Activated CD8-positive, alpha-beta T cell treated with anti-CD3 and anti-CD28 coated beads for 36 hours (primary cell): Measurements from ENCODE around the gene RABGAP1L. TPM values are rescaled to one million over a fixed set of nuclear protein-coding genes. Genes with fewer than 3 reads are reported as not detected.

Experiments
- ATAC-seq: fragments of 200-7000 bp; cut with Tn5 transposase; one replicate; pipeline ENCODE4 v1.10.0; 2021; ENCODE audit warnings: mild to moderate bottlenecking, moderate library complexity
- CTCF ChIA-PET: fragments of 350-600 bp; sonication (Branson Sonifier 250); formaldehyde crosslinking; loops from one replicate; lab custom pipeline; 2021; ENCODE audit warnings: antibody characterized with exemption; lab: Charles Lee
- POLR2A ChIA-PET: fragments of 350-600 bp; sonication (Branson Sonifier 250); formaldehyde crosslinking; loops from one replicate; lab custom pipeline; 2021; ENCODE audit warnings: antibody characterized with exemption; lab: Charles Lee
- DNase-seq: peaks from one replicate; pipeline ENCODE4 v3.0.0-alpha.2; 2020
- H3K27ac Mint-ChIP-seq: one replicate; pipeline ENCODE4 v1.8.0; 2021; ENCODE audit warnings: mild to moderate bottlenecking, mixed read lengths
- H3K27me3 Mint-ChIP-seq: one replicate; pipeline ENCODE4 v1.8.0; 2021; ENCODE audit warnings: mixed read lengths
- H3K36me3 Mint-ChIP-seq: one replicate; pipeline ENCODE4 v1.8.0; 2021; ENCODE audit warnings: low read depth, mixed read lengths
- H3K4me1 Mint-ChIP-seq: one replicate; pipeline ENCODE4 v1.8.0; 2021; ENCODE audit warnings: low read depth, mixed read lengths
- H3K4me3 Mint-ChIP-seq: one replicate; pipeline ENCODE4 v1.8.0; 2021; ENCODE audit warnings: mild to moderate bottlenecking, moderate library complexity, mixed read lengths
- H3K9me3 Mint-ChIP-seq: one replicate; pipeline ENCODE4 v1.8.0; 2021; ENCODE audit warnings: mixed read lengths
- CTCF ChIP-seq: fragments of 200-600 bp; IDR thresholded peaks from one replicate; pipeline ENCODE4 v1.8.0; 2022; ENCODE audit warnings: antibody characterized with exemption, mild to moderate bottlenecking
- intact Hi-C: fragments of 100-400 bp; cut with micrococcal nuclease; formaldehyde crosslinking; loops from one replicate; pipeline ENCODE4 v1.10.0; 2022
- total RNA-seq, 2 experiments: library from RNA; stranded (reverse); gene quantifications; one replicate each; pipeline ENCODE4 v1.2.3, GENCODE V29; 2021

Gene RABGAP1L
- total RNA-seq, 2 experiments from 2014 or later: 26.9 to 29.4 TPM

GRCh38 chr1:174274884-174275283 is 115.6 kb downstream of the RABGAP1L start:
- H3K27me3 Mint-ChIP-seq: no peaks in the 10 kb centered on the region
- intact Hi-C loops: no loop called here
- H3K4me3 Mint-ChIP-seq: no peak overlapping the region
- H3K36me3 Mint-ChIP-seq: peaks cover 3% of the 10 kb centered on the region
- no peak for ATAC-seq
- POLR2A ChIA-PET: no interaction called here
- H3K4me1 Mint-ChIP-seq: no peaks in the 10 kb centered on the region
- no peak for DNase-seq
- no peak for TF ChIP-seq CTCF
- no peaks in the 10 kb centered on the region for H3K9me3 Mint-ChIP-seq
- no peak overlapping the region for H3K27ac Mint-ChIP-seq
- CTCF ChIA-PET: interaction anchor here (1.7 kb wide), 1 partner anchor 12 kb away, joined by 11 read pairs; no protein-coding TSS in a partner anchor

GRCh38 chr1:174276087-174276486 is 116.8 kb downstream of the RABGAP1L start:
- H3K4me1 Mint-ChIP-seq: no peaks in the 10 kb centered on the region
- DNase-seq: no peak
- H3K36me3 Mint-ChIP-seq: peaks cover 12% of the 10 kb centered on the region
- no peak for ATAC-seq
- no peaks in the 10 kb centered on the region for H3K27me3 Mint-ChIP-seq
- no peak overlapping the region for H3K27ac Mint-ChIP-seq
- CTCF ChIA-PET: interaction anchor here (1.7 kb wide), 1 partner anchor 13 kb away, joined by 11 read pairs; no protein-coding TSS in a partner anchor
- intact Hi-C loops: no loop called here
- POLR2A ChIA-PET: no interaction called here
- H3K4me3 Mint-ChIP-seq: no peak overlapping the region
- no peak for TF ChIP-seq CTCF
- H3K9me3 Mint-ChIP-seq: no peaks in the 10 kb centered on the region

- CTCF ChIA-PET: interaction anchor here (1.2 kb wide), 1 partner anchor 22 kb away, joined by 6 read pairs; no protein-coding TSS in a partner anchor
- POLR2A ChIA-PET: no interaction called here
These were observed 124.7 kb downstream of the RABGAP1L start for GRCh38 chr1:174284052-174284451.

GRCh38 chr1:174286042-174286441 is 126.7 kb downstream of the RABGAP1L start:
- intact Hi-C loops: no loop called here
- no peaks in the 10 kb centered on the region for H3K27me3 Mint-ChIP-seq
- CTCF ChIA-PET: no interaction called here
- no peak for ATAC-seq
- H3K4me1 Mint-ChIP-seq: peaks cover 8% of the 10 kb centered on the region
- POLR2A ChIA-PET: no interaction called here
- DNase-seq: no peak
- H3K4me3 Mint-ChIP-seq: no peak overlapping the region
- peaks cover 77% of the 10 kb centered on the region for H3K36me3 Mint-ChIP-seq
- H3K27ac Mint-ChIP-seq: no peak overlapping the region
- peaks cover 8% of the 10 kb centered on the region for H3K9me3 Mint-ChIP-seq
- TF ChIP-seq CTCF: no peak

More at GRCh38 chr1:174284052-174284451, 124.7 kb downstream of the RABGAP1L start:
- DNase-seq: peak; percentile 10
- no peaks in the 10 kb centered on the region for H3K27me3 Mint-ChIP-seq
- intact Hi-C loops: no loop called here
- TF ChIP-seq CTCF: no peak
- H3K4me3 Mint-ChIP-seq: no peak overlapping the region
- H3K4me1 Mint-ChIP-seq: peaks cover 8% of the 10 kb centered on the region
- ATAC-seq: peak; percentile 45
- H3K36me3 Mint-ChIP-seq: peaks cover 67% of the 10 kb centered on the region
- no peak overlapping the region for H3K27ac Mint-ChIP-seq
- H3K9me3 Mint-ChIP-seq: peaks cover 6% of the 10 kb centered on the region

DNA sequence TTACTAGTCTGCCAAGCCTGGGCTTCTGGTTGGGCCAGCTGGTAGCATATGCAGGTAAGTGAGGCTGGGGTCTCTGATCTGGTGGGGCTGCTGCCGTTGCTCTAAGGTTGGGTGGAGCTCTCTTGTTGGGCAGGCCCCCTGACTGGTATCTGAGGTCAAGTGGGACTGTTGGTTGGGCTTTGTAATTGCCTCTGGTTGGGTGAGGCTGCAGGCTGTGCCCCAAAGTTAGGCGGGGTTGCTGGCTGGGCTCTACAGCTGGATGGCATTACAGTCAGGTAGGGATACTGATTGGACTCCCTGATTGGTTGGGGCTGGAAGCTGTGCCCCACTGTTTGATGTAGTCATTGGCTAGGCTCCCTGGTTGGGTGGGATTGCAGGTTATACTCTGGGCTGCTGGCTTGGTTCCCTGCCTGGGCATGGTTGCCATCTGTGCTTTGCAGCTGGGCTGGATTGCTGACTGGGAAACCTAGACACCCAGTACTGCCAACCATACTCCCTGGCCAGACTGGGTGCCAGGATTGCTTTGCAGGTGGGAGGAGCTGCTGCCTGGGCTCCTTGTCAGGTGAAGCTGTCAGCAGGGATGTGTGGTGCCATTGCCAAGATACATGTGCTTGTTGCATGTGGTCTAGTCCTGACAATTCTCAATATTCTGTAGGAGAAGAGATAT is 130.5 kb downstream of the RABGAP1L start:
- CTCF ChIA-PET: interaction anchor here (0.9 kb wide), 1 partner anchor 27 kb away, joined by 3 read pairs; no protein-coding TSS in a partner anchor
- intact Hi-C loops: no loop called here
- no peak overlapping the region for H3K4me3 Mint-ChIP-seq
- no peak for DNase-seq
- ATAC-seq: no peak
- peaks cover 8% of the 10 kb centered on the region for H3K9me3 Mint-ChIP-seq
- no peaks in the 10 kb centered on the region for H3K27me3 Mint-ChIP-seq
- H3K27ac Mint-ChIP-seq: no peak overlapping the region
- no peaks in the 10 kb centered on the region for H3K4me1 Mint-ChIP-seq
- TF ChIP-seq CTCF: no peak
- POLR2A ChIA-PET: no interaction called here
- peaks cover 64% of the 10 kb centered on the region for H3K36me3 Mint-ChIP-seq
